Astrocyte of the hippocampus (primary cell): ENCODE data around the gene ZNRF3.
"Not testable (repeated sequence)": the region's sequence is repeated elsewhere in the genome, so short reads cannot be mapped to it uniquely, and the experiment has no call there.

Source experiments
- DNase-seq: peaks from one replicate; pipeline ENCODE4 v3.0.0; 2011; ENCODE audit warnings: low read depth, low spot score

ZNRF3 gene

DNA sequence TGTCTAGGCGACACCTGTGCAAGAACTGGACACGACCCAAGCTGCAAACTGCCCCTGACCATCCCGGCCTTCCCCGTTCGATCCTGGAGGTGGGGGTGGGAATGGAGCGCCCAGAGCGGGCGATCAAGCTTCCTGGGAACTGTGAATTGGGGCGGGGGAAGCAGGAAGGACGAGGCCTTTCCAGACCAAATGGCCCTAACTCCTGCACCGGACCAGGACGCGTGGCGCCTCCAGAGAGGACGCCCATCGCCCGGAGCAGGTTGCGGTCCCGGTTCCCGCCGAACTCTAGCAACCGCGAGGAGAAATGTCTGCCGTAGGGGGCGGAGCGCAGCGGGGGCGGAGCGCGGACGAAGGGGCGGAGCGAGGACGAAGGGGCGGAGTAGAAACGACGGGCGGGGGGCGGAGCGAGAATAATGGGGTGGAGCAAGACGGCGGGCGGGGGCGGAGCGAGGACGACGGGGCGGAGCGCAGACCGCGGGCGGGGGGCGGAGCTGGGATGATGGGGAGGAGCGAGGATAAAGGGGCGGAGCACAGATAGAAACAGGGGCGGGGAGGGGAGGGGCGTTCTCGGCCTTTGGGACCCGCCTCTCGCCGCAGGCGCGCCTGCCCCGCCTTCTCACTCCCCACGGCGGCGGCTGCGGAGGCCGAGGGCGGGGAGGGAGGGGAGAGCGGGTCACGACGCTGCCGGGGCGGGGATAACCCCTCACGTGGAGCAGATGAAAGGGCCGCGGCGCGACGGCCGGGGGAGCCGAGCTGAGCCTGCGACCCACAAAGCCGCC, at the start of gene ZNRF3:
TSS of gene ZNRF3 (plus strand) at position 695 of the 779 bp plus-strand sequence. CDS start 195 bp downstream, outside the sequence.
- DNase-seq: peak; percentile 98

DNA sequence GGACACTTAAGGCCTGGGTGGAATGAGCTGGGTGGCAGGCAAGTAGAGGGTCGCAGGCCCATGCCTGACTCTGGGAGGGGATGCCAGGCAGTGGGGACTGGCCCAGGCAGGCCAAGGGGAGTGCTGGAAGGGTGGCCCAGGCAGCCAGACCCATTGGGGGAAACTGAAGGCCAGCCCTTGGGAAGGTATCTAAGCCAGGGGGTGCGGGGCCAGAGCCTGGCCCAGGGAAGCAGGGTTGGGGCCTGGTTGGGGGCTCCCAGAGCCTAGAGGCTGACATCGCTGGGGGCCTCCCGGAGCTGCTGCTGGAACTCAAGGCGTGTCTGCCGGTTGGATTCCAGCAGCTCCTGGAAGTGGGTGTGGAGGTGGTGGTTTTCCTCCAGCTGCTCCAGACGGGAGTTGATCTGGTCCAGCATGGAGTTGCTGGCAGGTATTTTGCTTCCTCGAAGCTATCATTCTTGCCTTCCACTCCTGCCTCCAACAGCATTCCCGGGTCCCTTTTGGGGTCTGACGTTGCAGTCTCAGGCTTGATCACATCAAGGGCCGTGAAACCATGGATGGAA, 47.7 kb upstream of the ZNRF3 start:
- no peak for DNase-seq

DNA sequence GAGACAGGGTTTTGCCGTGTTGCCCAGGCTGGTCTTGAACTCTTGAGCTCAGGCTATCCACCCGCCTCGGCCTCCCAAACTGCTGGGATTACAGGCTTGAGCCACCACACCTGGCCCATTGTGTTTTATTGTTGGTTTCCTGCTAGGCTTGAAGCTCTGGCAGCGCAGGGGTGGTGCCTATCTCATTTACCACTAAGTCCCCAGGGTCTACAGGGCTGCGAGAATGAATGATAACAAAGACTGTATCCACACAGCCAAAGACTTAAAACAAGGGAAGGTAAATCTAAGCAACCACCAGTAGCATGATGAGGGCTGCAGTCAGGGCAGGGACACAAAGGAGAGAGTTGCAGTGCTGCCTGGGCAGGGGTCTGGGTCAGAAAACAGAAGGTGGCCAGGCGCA, 45.7 kb upstream of the ZNRF3 start:
- no peak for DNase-seq

DNA sequence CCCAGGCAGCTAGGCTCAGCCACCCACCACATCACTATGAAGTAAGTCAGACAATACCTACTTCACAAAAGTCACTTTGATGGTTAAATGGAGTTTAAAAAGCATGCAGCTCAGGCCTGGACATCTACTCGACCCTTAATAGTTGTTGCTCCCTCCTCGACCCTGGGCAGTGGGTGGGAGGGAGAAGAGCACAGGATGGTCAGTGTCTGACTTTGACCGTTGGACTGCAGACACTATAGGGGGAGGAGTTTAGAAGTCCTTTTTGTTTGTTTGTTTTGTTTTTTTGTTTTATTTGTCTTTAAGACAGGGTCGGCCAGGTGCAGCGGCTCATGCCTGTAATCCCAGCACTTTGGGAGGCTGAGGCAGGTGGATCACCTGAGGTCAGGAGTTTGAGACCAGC, 44.4 kb upstream of the ZNRF3 start:
- DNase-seq: no peak

DNA sequence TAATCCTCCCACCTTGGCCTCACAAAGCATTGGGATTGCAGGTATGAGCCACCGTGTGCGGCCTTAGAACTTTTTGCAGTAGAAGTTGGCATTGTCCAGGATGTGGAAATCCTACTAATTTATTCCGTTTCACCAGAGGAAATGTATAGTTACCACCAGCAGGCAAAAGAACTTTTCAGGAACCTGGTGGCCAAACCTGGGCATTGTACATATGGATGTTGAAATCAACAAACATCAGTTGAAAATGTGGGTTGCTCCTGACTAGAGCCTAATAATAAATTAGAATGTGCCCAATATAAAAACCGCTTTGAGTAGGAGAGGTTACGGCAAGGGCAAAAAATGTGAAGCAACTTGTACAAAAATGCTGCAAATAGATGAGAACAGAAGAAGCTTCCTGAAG, 42.3 kb upstream of the ZNRF3 start:
- no peak for DNase-seq

GRCh38 chr22:28843633-28844032, 39.7 kb upstream of the ZNRF3 start:
- DNase-seq: no peak

- not testable (repeated sequence) for DNase-seq
Observed at GRCh38 chr22:28844277-28844676, 39.1 kb upstream of the ZNRF3 start.

DNA sequence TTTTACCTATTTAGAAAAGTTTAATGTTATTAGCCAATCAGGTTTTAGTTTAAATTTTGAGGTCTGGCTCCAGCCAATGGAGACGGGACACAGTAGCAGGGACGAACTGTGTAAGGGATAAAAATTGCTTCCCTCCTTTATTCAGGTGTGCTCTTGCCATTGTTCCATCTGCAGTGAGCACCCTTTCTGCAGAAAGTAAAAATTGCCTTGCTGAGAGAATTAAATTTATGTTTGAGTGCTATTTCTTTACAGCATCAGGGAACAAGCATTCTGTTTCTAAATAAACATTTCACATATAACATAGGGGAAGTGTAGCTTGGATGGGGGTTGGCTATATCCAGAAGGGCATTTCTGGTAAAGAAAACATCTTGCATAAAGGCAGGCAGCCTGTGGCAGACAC, 36.4 kb upstream of the ZNRF3 start:
- no peak for DNase-seq

DNA sequence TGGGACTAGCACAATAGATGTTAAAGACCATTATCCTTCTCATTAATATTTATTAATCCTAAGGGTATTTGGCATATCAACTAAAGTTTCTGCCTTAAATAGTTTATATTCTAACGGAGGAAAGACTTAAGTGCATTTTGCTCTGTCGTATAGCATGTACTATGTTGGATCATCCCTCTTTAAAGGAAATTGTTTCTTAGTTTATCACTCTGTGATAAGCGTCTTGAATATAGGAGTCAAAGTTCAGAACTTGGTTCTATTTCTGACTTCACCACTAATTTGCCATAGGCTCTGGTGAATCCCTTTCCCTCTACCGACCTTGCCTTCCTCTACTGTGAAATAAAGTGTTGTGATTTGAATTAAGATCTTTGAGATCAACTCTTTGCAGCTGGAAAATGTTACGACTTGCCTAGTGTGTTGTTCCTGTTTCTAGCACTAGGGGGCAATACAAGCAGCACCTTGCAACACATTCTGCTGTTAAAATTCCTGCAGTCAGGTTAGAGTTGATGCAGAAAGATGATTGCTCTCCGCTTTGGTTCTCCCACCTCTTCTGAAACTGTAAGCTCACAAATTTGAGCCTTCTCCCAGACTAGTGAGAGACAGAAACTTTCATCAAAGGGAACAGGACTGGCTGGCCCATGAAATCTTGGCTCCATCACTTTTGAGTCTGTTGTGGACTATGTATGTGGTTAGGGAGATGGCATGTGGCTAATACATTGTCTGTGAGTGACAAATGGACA, 27.8 kb upstream of the ZNRF3 start:
- DNase-seq: peak; percentile 86

GRCh38 chr22:28856095-28856455, 27.3 kb upstream of the ZNRF3 start:
- DNase-seq: no peak

GRCh38 chr22:28857288-28857687, 26.1 kb upstream of the ZNRF3 start:
- peak; percentile 23 for DNase-seq

DNA sequence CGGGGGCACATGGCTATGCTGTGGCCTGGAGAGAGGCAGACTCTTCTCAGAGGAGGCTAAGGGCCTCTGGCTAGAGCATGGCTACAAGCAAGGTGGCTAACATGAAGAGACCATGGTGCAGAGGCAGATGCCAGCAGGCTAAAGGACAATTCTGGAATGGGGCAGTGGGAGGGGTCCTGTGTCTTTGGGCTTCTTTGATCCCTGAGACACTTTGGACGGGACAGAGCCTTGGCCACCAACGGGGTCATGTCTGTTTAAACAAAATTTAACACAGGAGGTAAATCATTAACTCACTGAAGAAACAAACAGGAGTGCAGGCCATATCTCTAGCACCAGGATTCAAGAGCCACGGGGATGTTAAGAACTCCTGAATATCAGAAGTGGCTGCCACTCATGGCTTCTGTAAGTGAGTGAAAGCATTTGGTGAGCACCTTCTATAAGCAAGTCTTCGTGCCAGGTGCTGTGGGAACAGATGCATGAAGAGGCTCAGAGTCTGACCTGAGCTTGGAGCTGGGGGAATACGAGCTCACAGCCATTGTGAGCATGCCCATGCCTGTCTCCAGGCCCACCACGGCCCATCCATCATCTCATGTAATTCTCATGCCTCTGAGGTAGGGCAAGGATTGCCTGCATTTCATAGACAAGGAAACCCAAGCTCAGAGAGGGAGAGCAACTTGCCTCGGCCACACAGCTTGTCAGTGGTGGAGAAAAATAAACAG, 18.3 kb upstream of the ZNRF3 start:
- DNase-seq: no peak

- DNase-seq: no peak
Observed at GRCh38 chr22:28867191-28867590, 16.2 kb upstream of the ZNRF3 start.

DNA sequence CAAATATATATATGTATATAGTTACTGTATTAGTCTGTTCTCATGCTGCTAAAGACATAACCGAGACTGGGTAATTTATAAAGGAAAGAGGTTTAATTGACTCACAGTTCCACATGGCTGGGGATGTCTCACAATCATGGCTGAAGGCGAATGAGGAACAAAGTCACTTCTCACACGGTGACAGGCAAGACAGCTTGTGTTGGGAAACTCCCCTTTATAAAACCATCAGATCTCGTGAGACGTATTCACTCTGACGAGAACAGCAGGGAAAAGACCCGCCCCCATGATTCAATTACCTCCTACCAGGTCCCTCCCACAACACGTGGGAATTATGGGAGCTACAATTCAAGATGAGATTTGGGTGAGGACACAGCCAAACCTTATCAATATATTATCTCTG, 15.0 kb upstream of the ZNRF3 start:
- not testable (repeated sequence) for DNase-seq

GRCh38 chr22:28869736-28870135, 13.6 kb upstream of the ZNRF3 start:
- no peak for DNase-seq

- DNase-seq: no peak
Observed at GRCh38 chr22:28873183-28873963, 10.0 kb upstream of the ZNRF3 start.

- no peak for DNase-seq
Observed at GRCh38 chr22:28874061-28874460, 9.3 kb upstream of the ZNRF3 start.

DNA sequence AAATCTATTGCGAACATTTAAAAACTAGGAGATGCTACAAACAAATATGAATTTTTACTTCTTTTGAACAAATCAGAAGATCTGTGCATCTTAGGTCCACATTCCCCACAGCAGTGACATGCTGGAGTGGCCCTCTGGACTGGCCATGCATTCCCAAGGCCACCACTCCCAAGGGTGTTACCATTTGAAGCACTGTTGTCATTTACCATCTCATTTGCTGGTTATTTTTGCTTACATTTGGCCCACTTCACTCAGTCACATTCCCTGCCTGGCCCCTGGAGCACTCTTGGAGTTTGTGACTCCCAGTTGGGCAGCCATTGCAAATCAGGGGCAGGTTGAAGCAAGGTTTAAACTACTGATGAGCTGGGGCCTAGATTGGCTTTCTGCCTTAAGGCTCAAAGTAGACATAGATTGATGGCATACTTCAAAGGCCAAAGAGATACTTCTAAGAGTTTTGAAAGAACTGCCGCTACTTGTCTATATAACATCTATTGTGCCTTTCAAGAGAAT, 8.5 kb upstream of the ZNRF3 start:
- no peak for DNase-seq

- no peak for DNase-seq
Observed at GRCh38 chr22:28882545-28882877, 861 bp upstream of the ZNRF3 start.

DNA sequence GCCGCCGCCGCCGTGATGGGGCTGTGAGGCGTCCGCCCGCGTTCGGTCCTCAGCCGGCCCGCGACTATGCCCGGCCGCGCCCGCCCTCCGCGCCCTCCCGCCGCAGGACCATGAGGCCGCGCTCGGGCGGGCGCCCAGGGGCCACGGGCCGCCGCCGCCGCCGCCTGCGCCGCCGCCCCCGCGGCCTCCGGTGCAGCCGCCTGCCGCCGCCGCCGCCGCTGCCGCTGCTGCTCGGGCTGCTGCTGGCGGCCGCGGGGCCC, 215 bp downstream of the ZNRF3 start:
- peak; percentile 70 for DNase-seq

- DNase-seq: no peak
Observed at GRCh38 chr22:28883917-28884746, 760 bp downstream of the ZNRF3 start.
